HCT116 (cell line): ENCODE measurements around the gene ADCY1. TPM values are rescaled to one million over a fixed set of nuclear protein-coding genes. Genes with fewer than 3 reads are reported as not detected.

Experiments used
- ATAC-seq: fragments of 200-7000 bp; cut with Tn5 transposase; 2 replicates; pipeline ENCODE4 v1.9.1; 2020; ENCODE audit warnings: mild to moderate bottlenecking, moderate library complexity
- Bru-seq: library from RNA; stranded (reverse); fragments of 400-500 nt; gene quantifications from one replicate; lab custom pipeline; 2021; lab: Mats Ljungman, UMichigan
- BruChase-seq, 2 experiments: library from RNA; stranded (reverse); fragments of 400-500 nt; gene quantifications; one replicate each; lab custom pipeline; 2021; lab: Mats Ljungman, UMichigan
- BruUV-seq: library from RNA; stranded (reverse); fragments of 400-500 nt; replicated peaks from 2 replicates; lab custom pipeline; 2021; lab: Mats Ljungman, UMichigan
- CTCF ChIA-PET: fragments of 300-600 bp; sonication (Branson Sonifier 250); formaldehyde crosslinking; loops from one replicate; lab custom pipeline; 2021; ENCODE audit warnings: antibody characterized with exemption; lab: Charles Lee
- POLR2A ChIA-PET: fragments of 300-600, 350-600 bp; sonication (Branson Sonifier 250); formaldehyde crosslinking; loops from one replicate; lab custom pipeline; 2021; ENCODE audit warnings: antibody characterized with exemption; lab: Charles Lee
- RAD21 ChIA-PET, 2 experiments: fragments of 300-600 bp; sonication (Branson Sonifier 250); formaldehyde crosslinking; loops; one replicate each; lab custom pipeline; 2023; ENCODE audit warnings: low total read pairs in 2 of 2; ENCODE audit not compliant: uncharacterized antibody in 2 of 2, unreplicated experiment in 2 of 2, low non-redundant PET in 1 of 2; lab: Charles Lee
- DNase-seq: peaks from one replicate; pipeline ENCODE4 v3.0.0-alpha.2; 2010; ENCODE audit warnings: low read depth, low spot score
- H2AFZ ChIP-seq: fragments of 200-600 bp; shearing (Covaris generic), sonication (generic); 2 replicates; pipeline ENCODE4 v1.6.1; 2017; ENCODE audit warnings: low read depth, mixed run types, mixed read lengths, antibody characterized with exemption, low read length; ENCODE audit not compliant: poor library complexity, severe bottlenecking
- H3K27ac ChIP-seq: 2 replicates; pipeline ENCODE4 v1.5.1; 2012; ENCODE audit warnings: low read depth, low read length
- H3K27me3 ChIP-seq: fragments of 200-600 bp; sonication (generic); 2 replicates; pipeline ENCODE4 v1.6.1; 2016; ENCODE audit warnings: mixed run types, low read length, mixed read lengths; ENCODE audit not compliant: insufficient read depth
- H3K36me3 ChIP-seq, 2 experiments: fragments of 200-500 bp in 1 of 2; fragments of 200-600 bp in 1 of 2; sonication (Bioruptor generic) in 1 of 2; sonication (generic) in 1 of 2; 2 replicates each; pipeline versions ENCODE4 v1.5.1 to v1.6.1; 2014 to 2016; ENCODE audit warnings: low read length in 2 of 2, inconsistent platforms in 1 of 2, mixed read lengths in 1 of 2, mixed run types in 1 of 2; ENCODE audit not compliant: insufficient read depth in 2 of 2, control insufficient read depth in 1 of 2
- H3K4me1 ChIP-seq, 2 experiments: fragments of 200-600 bp in 1 of 2; sonication (generic) in 1 of 2; 2 replicates each; pipeline versions ENCODE4 v1.5.1 to v1.6.1; 2012 to 2017; ENCODE audit warnings: low read length in 2 of 2, inconsistent platforms in 1 of 2, mild to moderate bottlenecking in 1 of 2, mixed read lengths in 1 of 2, mixed run types in 1 of 2, moderate library complexity in 1 of 2; ENCODE audit not compliant: insufficient read depth in 2 of 2, control insufficient read depth in 1 of 2
- H3K4me2 ChIP-seq: fragments of 200-600 bp; sonication (generic); 2 replicates; pipeline ENCODE4 v1.6.1; 2017; ENCODE audit warnings: mixed run types, low read length, mixed read lengths
- H3K4me3 ChIP-seq, 2 experiments: fragments of 200-600 bp in 1 of 2; sonication (generic) in 1 of 2; replicated peaks in 1 of 2; 2 replicates each; pipeline ENCODE4 v1.5.1; 2011 to 2016; ENCODE audit warnings: low read length in 2 of 2, control low read depth in 1 of 2, low read depth in 1 of 2, mild to moderate bottlenecking in 1 of 2, mixed read lengths in 1 of 2, mixed run types in 1 of 2
- H3K79me2 ChIP-seq: fragments of 200-600 bp; sonication (generic); 2 replicates; pipeline ENCODE4 v1.6.1; 2017; ENCODE audit warnings: mild to moderate bottlenecking, mixed run types, low read length, moderate library complexity, mixed read lengths; ENCODE audit not compliant: insufficient read depth
- H3K9ac ChIP-seq: fragments of 200-600 bp; sonication (generic); 2 replicates; pipeline ENCODE4 v1.6.1; 2016; ENCODE audit warnings: low read length, mixed read lengths
- H3K9me2 ChIP-seq: fragments of 200-600 bp; sonication (generic), shearing (Covaris generic); 2 replicates; pipeline ENCODE4 v1.6.1; 2017; ENCODE audit warnings: mixed run types, mild to moderate bottlenecking, moderate library complexity; ENCODE audit not compliant: insufficient read depth
- H3K9me3 ChIP-seq, 2 experiments: fragments of 200-500 bp in 1 of 2; fragments of 200-600 bp in 1 of 2; sonication (Bioruptor generic) in 1 of 2; sonication (generic) in 1 of 2; 2 replicates each; pipeline ENCODE4 v1.6.1; 2014 to 2017; ENCODE audit warnings: low read length in 2 of 2, mixed read lengths in 2 of 2, inconsistent platforms in 1 of 2, low read depth in 1 of 2, mild to moderate bottlenecking in 1 of 2, mixed run types in 1 of 2, moderate library complexity in 1 of 2; ENCODE audit not compliant: control insufficient read depth in 1 of 2, insufficient read depth in 1 of 2
- H4K20me1 ChIP-seq: fragments of 200-600 bp; sonication (generic), shearing (Covaris generic); 2 replicates; pipeline ENCODE4 v1.6.1; 2017; ENCODE audit warnings: mixed run types, mild to moderate bottlenecking, moderate library complexity; ENCODE audit not compliant: insufficient read depth
- CEBPB ChIP-seq: IDR thresholded peaks from 2 replicates; pipeline ENCODE4 v1.6.1; 2012; ENCODE audit warnings: low read depth
- EGR1 ChIP-seq: IDR thresholded peaks from 2 replicates; pipeline ENCODE4 v1.6.1; 2012; ENCODE audit warnings: low read depth
- EZH2 ChIP-seq: fragments of 200-600 bp; sonication (generic); IDR thresholded peaks from 2 replicates; pipeline ENCODE4 v1.6.1; 2017; ENCODE audit warnings: antibody characterized with exemption, mixed run types
- FOSL1 ChIP-seq: IDR thresholded peaks from 2 replicates; pipeline ENCODE4 v1.6.1; 2012; ENCODE audit warnings: low read depth
- RAD21 ChIP-seq: IDR thresholded peaks from 2 replicates; pipeline ENCODE4 v1.6.1; 2012; ENCODE audit warnings: low read depth, mild to moderate bottlenecking
- REST ChIP-seq: IDR thresholded peaks from 2 replicates; pipeline ENCODE4 v1.6.1; 2012; ENCODE audit warnings: low read depth
- SIN3A ChIP-seq: IDR thresholded peaks from 2 replicates; pipeline ENCODE4 v1.6.1; 2012; ENCODE audit warnings: low read depth
- SP1 ChIP-seq: IDR thresholded peaks from 2 replicates; pipeline ENCODE4 v1.6.1; 2012; ENCODE audit warnings: low read depth
- SRF ChIP-seq: IDR thresholded peaks from 2 replicates; pipeline ENCODE4 v1.6.1; 2012; ENCODE audit warnings: low read depth
- TCF7L2 ChIP-seq: IDR thresholded peaks from 2 replicates; pipeline ENCODE4 v1.7.0; 2011; ENCODE audit warnings: borderline replicate concordance, inconsistent platforms; ENCODE audit not compliant: insufficient read depth, insufficient read length; ENCODE audit errors: extremely low read depth
- intact Hi-C: fragments of 100-400 bp; cut with micrococcal nuclease; formaldehyde crosslinking; loops from 2 replicates; pipeline ENCODE4 v1.10.0; 2022
- long read RNA-seq: library from polyadenylated mRNA; unstranded; transcript quantifications from one replicate; pipeline ENCODE4 v2.0.0, GENCODE V29; 2021; ENCODE audit not compliant: unreplicated experiment
- polyA plus RNA-seq: library from polyadenylated mRNA; unstranded; fragments of >200 nt; gene quantifications from 2 replicates; pipeline ENCODE4 v1.2.1, GENCODE V29; 2012; ENCODE audit warnings: missing spikeins
- total RNA-seq: library from RNA; stranded (reverse); gene quantifications from one replicate; pipeline ENCODE4 v1.2.1, GENCODE V29; 2021; ENCODE audit not compliant: unreplicated experiment
- TF ChIP-seq, protein P1 (sequence below): IDR thresholded peaks from 2 replicates; pipeline ENCODE4 v1.6.1; 2011; ENCODE audit warnings: mild to moderate bottlenecking, low read length, moderate library complexity; ENCODE audit not compliant: insufficient replicate concordance; ENCODE audit errors: extremely low read depth

Gene ADCY1
- total RNA-seq (0.05 TPM), Bru-seq, nascent RNA (not detected), BruChase-seq, experiment 1, labeled RNA remaining after a 6-hour chase (percentile 1 among the genes with signal in this experiment), BruChase-seq, experiment 2, labeled RNA remaining after a 2-hour chase (percentile 0 among the genes with signal in this experiment)
- polyA plus RNA-seq = not detected in 2 replicates
- long read RNA-seq = 0 reads

- no peak for TF ChIP-seq EGR1
- Histone ChIP-seq H3K9me3 (no peaks in the 10 kb centered on the region), H3K9me2 (no peaks in the 10 kb centered on the region), H3K27me3 (peaks cover 41% of the 10 kb centered on the region), H2AFZ (no peak within 1 kb of the TSS), H3K4me2 (no peak within 1 kb of the TSS), H3K36me3 (no peaks in the 10 kb centered on the region), H3K79me2 (no peaks in the 10 kb centered on the region), H3K4me1 (no peaks in the 10 kb centered on the region), H3K27ac (no peak within 1 kb of the TSS), H3K9ac (no peak within 1 kb of the TSS), H4K20me1 (no peaks in the 10 kb centered on the region), H3K4me3 (no peak within 1 kb of the TSS)
- ChIA-PET CTCF (no interaction called here), POLR2A (no interaction called here), RAD21 (no interaction called here)
- intact Hi-C loops = no loop called here
- ATAC-seq (no peak), DNase-seq (no peak)
- BruUV-seq = no TSS peak
These were observed at the start of gene ADCY1 for GRCh38 chr7:45573661-45574415. ADCY1 (plus strand) TSS chr7:45574368; CDS start chr7:45574544, 176 bp downstream.

DNA sequence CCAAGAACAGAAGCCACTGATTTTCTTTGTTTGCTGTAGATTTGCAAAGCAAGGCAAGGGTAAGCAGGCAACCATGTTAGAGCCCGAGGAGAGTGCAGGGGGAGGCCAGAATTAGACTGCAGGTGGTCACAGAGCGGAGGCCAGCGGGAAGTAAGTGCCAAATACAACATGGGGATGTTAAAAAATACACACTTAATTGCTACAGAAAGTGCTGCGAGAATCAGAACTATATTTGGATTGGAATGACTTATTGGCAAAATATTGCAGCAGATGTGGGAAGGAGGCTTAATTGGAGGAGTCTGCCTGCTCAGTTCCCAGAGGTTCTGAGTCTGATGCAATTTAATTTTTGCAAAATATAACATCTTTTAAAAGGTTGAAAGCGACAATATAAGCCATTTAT, 49.7 kb upstream of the ADCY1 start:
- H3K4me3 ChIP-seq = no peak overlapping the region
- no peaks in the 10 kb centered on the region for H3K79me2 ChIP-seq
- peaks cover 4% of the 10 kb centered on the region; the same call in 1 of the 2 replicates for H3K27me3 ChIP-seq
- no peaks in the 10 kb centered on the region for H3K4me1 ChIP-seq
- intact Hi-C loops = no loop called here
- ATAC-seq = no peak
- no peaks in the 10 kb centered on the region for H3K36me3 ChIP-seq
- ChIA-PET CTCF (no interaction called here), POLR2A (no interaction called here), RAD21 (no interaction called here)
- no peak overlapping the region for H3K9ac ChIP-seq
- H4K20me1 ChIP-seq = no peaks in the 10 kb centered on the region
- no TSS peak for BruUV-seq
- DNase-seq = no peak
- no peak overlapping the region for H3K4me2 ChIP-seq
- TF ChIP-seq EGR1 (no peak), SIN3A (no peak), SRF (no peak), TCF7L2 (no peak), CEBPB (no peak), RAD21 (no peak), SP1 (no peak), EZH2 (no peak), FOSL1 (no peak), REST (no peak)
- TF ChIP-seq, protein P1, sequence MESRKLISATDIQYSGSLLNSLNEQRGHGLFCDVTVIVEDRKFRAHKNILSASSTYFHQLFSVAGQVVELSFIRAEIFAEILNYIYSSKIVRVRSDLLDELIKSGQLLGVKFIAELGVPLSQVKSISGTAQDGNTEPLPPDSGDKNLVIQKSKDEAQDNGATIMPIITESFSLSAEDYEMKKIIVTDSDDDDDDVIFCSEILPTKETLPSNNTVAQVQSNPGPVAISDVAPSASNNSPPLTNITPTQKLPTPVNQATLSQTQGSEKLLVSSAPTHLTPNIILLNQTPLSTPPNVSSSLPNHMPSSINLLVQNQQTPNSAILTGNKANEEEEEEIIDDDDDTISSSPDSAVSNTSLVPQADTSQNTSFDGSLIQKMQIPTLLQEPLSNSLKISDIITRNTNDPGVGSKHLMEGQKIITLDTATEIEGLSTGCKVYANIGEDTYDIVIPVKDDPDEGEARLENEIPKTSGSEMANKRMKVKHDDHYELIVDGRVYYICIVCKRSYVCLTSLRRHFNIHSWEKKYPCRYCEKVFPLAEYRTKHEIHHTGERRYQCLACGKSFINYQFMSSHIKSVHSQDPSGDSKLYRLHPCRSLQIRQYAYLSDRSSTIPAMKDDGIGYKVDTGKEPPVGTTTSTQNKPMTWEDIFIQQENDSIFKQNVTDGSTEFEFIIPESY = no peak
- H3K27ac ChIP-seq = no peak overlapping the region
- H3K9me2 ChIP-seq = no peaks in the 10 kb centered on the region
- no peak overlapping the region for H2AFZ ChIP-seq
- no peaks in the 10 kb centered on the region for H3K9me3 ChIP-seq
